B cell (primary cell): ENCODE measurements around the gene SCN8A.

Source experiments
- EZH2 ChIP-seq: IDR thresholded peaks from 2 replicates; pipeline ENCODE4 v1.6.1; 2012; ENCODE audit warnings: borderline replicate concordance, low read depth, mild to moderate bottlenecking, moderate library complexity, low read length; ENCODE audit not compliant: insufficient read depth, poor library complexity, severe bottlenecking
- TF ChIP-seq, protein P1 (sequence below): fragments of 200-600 bp; IDR thresholded peaks from one replicate; pipeline ENCODE4 v1.8.0; 2022; ENCODE audit warnings: antibody characterized with exemption, mild to moderate bottlenecking

DNA sequence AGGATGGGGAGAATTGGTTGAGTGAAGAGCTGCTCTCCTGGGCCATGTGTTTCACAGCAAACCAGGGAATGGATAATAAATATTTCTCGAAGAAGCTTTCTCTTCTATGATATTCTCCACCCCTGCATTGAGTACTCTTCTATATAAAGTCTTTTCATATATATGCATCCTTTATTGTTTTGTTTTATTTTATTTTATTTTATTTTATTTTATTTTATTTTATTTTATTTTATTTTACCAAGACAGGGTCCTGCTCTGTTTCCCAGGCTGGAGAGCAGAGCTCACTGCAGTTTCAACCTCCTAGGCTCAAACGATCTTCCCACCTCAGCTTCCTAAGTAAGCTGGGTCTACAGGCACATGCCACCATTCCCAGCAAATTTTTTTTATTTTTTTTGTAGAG, 85.8 kb downstream of the SCN8A start:
- TF ChIP-seq EZH2 = no peak
- TF ChIP-seq, protein P1, sequence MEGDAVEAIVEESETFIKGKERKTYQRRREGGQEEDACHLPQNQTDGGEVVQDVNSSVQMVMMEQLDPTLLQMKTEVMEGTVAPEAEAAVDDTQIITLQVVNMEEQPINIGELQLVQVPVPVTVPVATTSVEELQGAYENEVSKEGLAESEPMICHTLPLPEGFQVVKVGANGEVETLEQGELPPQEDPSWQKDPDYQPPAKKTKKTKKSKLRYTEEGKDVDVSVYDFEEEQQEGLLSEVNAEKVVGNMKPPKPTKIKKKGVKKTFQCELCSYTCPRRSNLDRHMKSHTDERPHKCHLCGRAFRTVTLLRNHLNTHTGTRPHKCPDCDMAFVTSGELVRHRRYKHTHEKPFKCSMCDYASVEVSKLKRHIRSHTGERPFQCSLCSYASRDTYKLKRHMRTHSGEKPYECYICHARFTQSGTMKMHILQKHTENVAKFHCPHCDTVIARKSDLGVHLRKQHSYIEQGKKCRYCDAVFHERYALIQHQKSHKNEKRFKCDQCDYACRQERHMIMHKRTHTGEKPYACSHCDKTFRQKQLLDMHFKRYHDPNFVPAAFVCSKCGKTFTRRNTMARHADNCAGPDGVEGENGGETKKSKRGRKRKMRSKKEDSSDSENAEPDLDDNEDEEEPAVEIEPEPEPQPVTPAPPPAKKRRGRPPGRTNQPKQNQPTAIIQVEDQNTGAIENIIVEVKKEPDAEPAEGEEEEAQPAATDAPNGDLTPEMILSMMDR = no peak
